ENCODE measurements around the gene XRCC1. TPM values are rescaled to one million over a fixed set of nuclear protein-coding genes. Genes with fewer than 3 reads are reported as not detected.
A peak's percentile ranks its signal among the peaks of the same experiment; 100 is the strongest.

XRCC1 gene
- total RNA-seq, 1 donor from 2014 or later: 34.5 TPM

GRCh38 chr19:43599635-43600295 is 24.4 kb upstream of the XRCC1 start:
- CTCF ChIA-PET: interaction anchor here (1.2 kb wide), 1 partner anchor 69 kb away, joined by 3 read pairs; no protein-coding TSS in a partner anchor
- no peaks in the 10 kb centered on the region for H3K9me3 Mint-ChIP-seq
- no peak overlapping the region for H3K27ac Mint-ChIP-seq
- peaks cover 46% of the 10 kb centered on the region for H3K4me1 Mint-ChIP-seq
- no peak overlapping the region for H3K4me3 Mint-ChIP-seq
- no peaks in the 10 kb centered on the region for H3K27me3 Mint-ChIP-seq
- no peak for TF ChIP-seq CTCF (IDR thresholded peaks at IDR 0.05)
- intact Hi-C loops (cut with micrococcal nuclease): loop anchor here (5.0 to 10.0 kb wide), 2 partner anchors 38 to 185 kb away; partner anchors contain the start of genes CADM4 and KCNN4
- no peak for DNase-seq
- POLR2A ChIA-PET: interaction anchor here (0.6 kb wide), 1 partner anchor 19 kb away, joined by 7 read pairs; no protein-coding TSS in a partner anchor
- H3K36me3 Mint-ChIP-seq (ENCODE audit: low read depth): peaks cover 44% of the 10 kb centered on the region
- ATAC-seq (ENCODE audit: low read depth): no peak

GRCh38 chr19:43598445-43599240 is 23.3 kb upstream of the XRCC1 start:
- ATAC-seq (ENCODE audit: low read depth) (no peak), DNase-seq (no peak)
- TF ChIP-seq CTCF (IDR thresholded peaks at IDR 0.05): no peak
- intact Hi-C loops (cut with micrococcal nuclease): loop anchor here (5.0 to 10.0 kb wide), 2 partner anchors 39 to 186 kb away; partner anchors contain the start of genes CADM4 and KCNN4
- H3K4me3 Mint-ChIP-seq: no peak overlapping the region
- no peaks in the 10 kb centered on the region for H3K9me3 Mint-ChIP-seq
- CTCF ChIA-PET: no interaction called here
- no peak overlapping the region for H3K27ac Mint-ChIP-seq
- POLR2A ChIA-PET: no interaction called here
- H3K4me1 Mint-ChIP-seq: peaks cover 39% of the 10 kb centered on the region
- peaks cover 49% of the 10 kb centered on the region for H3K36me3 Mint-ChIP-seq (ENCODE audit: low read depth)
- H3K27me3 Mint-ChIP-seq: no peaks in the 10 kb centered on the region

GRCh38 chr19:43597876-43598275 is 22.5 kb upstream of the XRCC1 start:
- intact Hi-C loops (cut with micrococcal nuclease): loop anchor here (5.0 to 10.0 kb wide), 2 partner anchors 39 to 187 kb away; partner anchors contain the start of genes CADM4 and KCNN4
- no peak for DNase-seq
- no peak for ATAC-seq (ENCODE audit: low read depth)
- no peaks in the 10 kb centered on the region for H3K9me3 Mint-ChIP-seq
- no peak for TF ChIP-seq CTCF (IDR thresholded peaks at IDR 0.05)
- no peaks in the 10 kb centered on the region for H3K27me3 Mint-ChIP-seq
- ChIA-PET POLR2A (interaction anchor here (2.6 kb wide), 1 partner anchor 156 kb away, joined by 12 read pairs; the partner anchor contains the start of gene SMG9), CTCF (interaction anchor here (0.7 to 5.4 kb wide), 2 partner anchors 41 to 148 kb away, joined by 4 to 92 read pairs; no protein-coding TSS in a partner anchor)
- H3K4me3 Mint-ChIP-seq: peak overlapping the region; percentile 98
- H3K4me1 Mint-ChIP-seq: peaks cover 42% of the 10 kb centered on the region
- H3K27ac Mint-ChIP-seq: peak overlapping the region; percentile 98
- H3K36me3 Mint-ChIP-seq (ENCODE audit: low read depth): peaks cover 54% of the 10 kb centered on the region

- H3K36me3 Mint-ChIP-seq (ENCODE audit: low read depth): peaks cover 53% of the 10 kb centered on the region
- H3K27ac Mint-ChIP-seq: peak overlapping the region; percentile 98
- DNase-seq (no peak), ATAC-seq (ENCODE audit: low read depth) (no peak)
- TF ChIP-seq CTCF (IDR thresholded peaks at IDR 0.05): no peak
- H3K27me3 Mint-ChIP-seq: no peaks in the 10 kb centered on the region
- CTCF ChIA-PET: interaction anchor here (2.0 to 5.4 kb wide), 4 partner anchors 22 to 150 kb away, joined by 8 to 92 read pairs (median 34); partner anchors contain the start of genes PINLYP, XRCC1 and ZNF575
- peak overlapping the region; percentile 98 for H3K4me3 Mint-ChIP-seq
- peaks cover 42% of the 10 kb centered on the region for H3K4me1 Mint-ChIP-seq
- POLR2A ChIA-PET: interaction anchor here (0.9 to 3.4 kb wide), 7 partner anchors 22 to 157 kb away, joined by 3 to 28 read pairs (median 7); partner anchors contain the start of genes PINLYP, SMG9, XRCC1 and ZNF428
- intact Hi-C loops (cut with micrococcal nuclease): loop anchor here (1.0 to 10.0 kb wide), 8 partner anchors 22 to 188 kb away; partner anchors contain the start of genes CADM4, KCNN4, PINLYP and XRCC1
- H3K9me3 Mint-ChIP-seq: no peaks in the 10 kb centered on the region
Observed at GRCh38 chr19:43596842-43597461, 21.6 kb upstream of the XRCC1 start.

Data from activated B cell treated with CpG ODN at 0.5 μM for 24 hours (primary cell).